ENCODE results near the gene BCL7A.

DNA sequence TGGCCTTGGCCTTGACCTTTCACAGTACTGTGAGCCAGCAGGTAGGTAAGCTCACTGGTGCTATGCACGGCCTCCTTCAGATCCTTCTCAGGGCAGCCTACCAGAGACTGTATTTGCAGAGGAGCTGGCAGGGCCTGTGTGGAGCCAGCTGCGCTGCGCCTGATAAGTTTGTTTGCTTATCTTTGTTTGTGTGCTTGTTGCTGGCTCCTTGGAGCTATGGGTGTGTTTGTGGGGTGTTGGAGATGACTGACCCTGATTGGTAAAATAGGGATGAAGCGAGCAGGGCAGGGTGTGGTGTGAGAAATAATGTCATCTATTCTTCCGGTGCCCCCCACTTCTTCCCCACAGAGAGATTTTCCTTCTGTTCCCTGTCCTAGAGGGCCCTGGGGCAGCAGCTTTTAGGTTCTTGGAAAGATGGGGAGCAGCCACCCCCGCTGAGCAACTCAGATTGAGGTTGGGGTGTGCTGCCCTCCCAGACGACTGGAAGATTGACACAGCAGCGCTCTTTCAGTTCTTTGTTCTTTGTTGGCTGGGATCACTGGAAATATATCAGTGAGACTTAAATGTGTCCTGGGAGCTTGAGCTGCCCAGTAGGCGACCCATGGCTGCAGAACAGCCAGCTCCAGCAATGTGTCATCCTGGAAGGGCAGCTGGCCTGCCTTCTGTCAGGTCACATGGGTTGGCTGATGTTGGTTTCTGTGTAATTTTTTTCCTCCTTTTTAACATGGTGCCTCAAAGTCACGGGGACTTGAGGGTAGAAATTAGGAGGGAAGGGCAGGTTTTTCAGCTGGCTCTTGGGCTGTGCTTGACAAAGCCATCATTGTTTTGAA lies 76.5 kb downstream of the BCL7A start:
- TF ChIP-seq, protein P1, sequence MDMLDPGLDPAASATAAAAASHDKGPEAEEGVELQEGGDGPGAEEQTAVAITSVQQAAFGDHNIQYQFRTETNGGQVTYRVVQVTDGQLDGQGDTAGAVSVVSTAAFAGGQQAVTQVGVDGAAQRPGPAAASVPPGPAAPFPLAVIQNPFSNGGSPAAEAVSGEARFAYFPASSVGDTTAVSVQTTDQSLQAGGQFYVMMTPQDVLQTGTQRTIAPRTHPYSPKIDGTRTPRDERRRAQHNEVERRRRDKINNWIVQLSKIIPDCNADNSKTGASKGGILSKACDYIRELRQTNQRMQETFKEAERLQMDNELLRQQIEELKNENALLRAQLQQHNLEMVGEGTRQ (IDR thresholded peaks at IDR 0.05; ENCODE audit: borderline replicate concordance, low read depth, low read length), result no peak
- TF ChIP-seq SMC3 (IDR thresholded peaks at IDR 0.05; ENCODE audit: borderline replicate concordance, low read length), result no peak
- TF ChIP-seq, protein P2, sequence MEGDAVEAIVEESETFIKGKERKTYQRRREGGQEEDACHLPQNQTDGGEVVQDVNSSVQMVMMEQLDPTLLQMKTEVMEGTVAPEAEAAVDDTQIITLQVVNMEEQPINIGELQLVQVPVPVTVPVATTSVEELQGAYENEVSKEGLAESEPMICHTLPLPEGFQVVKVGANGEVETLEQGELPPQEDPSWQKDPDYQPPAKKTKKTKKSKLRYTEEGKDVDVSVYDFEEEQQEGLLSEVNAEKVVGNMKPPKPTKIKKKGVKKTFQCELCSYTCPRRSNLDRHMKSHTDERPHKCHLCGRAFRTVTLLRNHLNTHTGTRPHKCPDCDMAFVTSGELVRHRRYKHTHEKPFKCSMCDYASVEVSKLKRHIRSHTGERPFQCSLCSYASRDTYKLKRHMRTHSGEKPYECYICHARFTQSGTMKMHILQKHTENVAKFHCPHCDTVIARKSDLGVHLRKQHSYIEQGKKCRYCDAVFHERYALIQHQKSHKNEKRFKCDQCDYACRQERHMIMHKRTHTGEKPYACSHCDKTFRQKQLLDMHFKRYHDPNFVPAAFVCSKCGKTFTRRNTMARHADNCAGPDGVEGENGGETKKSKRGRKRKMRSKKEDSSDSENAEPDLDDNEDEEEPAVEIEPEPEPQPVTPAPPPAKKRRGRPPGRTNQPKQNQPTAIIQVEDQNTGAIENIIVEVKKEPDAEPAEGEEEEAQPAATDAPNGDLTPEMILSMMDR (IDR thresholded peaks at IDR 0.05 in 2 of 3, conservative IDR thresholded peaks at IDR 0.05 in 1 of 3; ENCODE audit: control insufficient read depth in 2 of 3, extremely low read depth in 1 of 3, insufficient read depth in 1 of 3, low read depth in 3 of 3, low read length in 3 of 3), result no peak
- TF ChIP-seq NRF1 (conservative IDR thresholded peaks at IDR 0.05; ENCODE audit: low read depth, low read length), result no peak
- no peak for TF ChIP-seq EP300 (IDR thresholded peaks at IDR 0.05; ENCODE audit: borderline replicate concordance in 1 of 2, control insufficient read depth in 1 of 2, low read depth in 2 of 2, low read length in 2 of 2)
- TF ChIP-seq, protein P3, sequence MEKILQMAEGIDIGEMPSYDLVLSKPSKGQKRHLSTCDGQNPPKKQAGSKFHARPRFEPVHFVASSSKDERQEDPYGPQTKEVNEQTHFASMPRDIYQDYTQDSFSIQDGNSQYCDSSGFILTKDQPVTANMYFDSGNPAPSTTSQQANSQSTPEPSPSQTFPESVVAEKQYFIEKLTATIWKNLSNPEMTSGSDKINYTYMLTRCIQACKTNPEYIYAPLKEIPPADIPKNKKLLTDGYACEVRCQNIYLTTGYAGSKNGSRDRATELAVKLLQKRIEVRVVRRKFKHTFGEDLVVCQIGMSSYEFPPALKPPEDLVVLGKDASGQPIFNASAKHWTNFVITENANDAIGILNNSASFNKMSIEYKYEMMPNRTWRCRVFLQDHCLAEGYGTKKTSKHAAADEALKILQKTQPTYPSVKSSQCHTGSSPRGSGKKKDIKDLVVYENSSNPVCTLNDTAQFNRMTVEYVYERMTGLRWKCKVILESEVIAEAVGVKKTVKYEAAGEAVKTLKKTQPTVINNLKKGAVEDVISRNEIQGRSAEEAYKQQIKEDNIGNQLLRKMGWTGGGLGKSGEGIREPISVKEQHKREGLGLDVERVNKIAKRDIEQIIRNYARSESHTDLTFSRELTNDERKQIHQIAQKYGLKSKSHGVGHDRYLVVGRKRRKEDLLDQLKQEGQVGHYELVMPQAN (conservative IDR thresholded peaks at IDR 0.05), result no peak
- TF ChIP-seq, protein P4, sequence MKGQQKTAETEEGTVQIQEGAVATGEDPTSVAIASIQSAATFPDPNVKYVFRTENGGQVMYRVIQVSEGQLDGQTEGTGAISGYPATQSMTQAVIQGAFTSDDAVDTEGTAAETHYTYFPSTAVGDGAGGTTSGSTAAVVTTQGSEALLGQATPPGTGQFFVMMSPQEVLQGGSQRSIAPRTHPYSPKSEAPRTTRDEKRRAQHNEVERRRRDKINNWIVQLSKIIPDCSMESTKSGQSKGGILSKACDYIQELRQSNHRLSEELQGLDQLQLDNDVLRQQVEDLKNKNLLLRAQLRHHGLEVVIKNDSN (IDR thresholded peaks at IDR 0.05; ENCODE audit: borderline replicate concordance, extremely low read length, insufficient read depth, low read depth, low read length), result no peak
- TF ChIP-seq EZH2 (IDR thresholded peaks at IDR 0.05; ENCODE audit: borderline replicate concordance, control insufficient read depth, low read depth, low read length), result no peak
- no peak for TF ChIP-seq SIN3A (IDR thresholded peaks at IDR 0.05; ENCODE audit: low read depth, low read length)
- no peak for TF ChIP-seq RFX5 (IDR thresholded peaks at IDR 0.05; ENCODE audit: low read depth, low read length)
- TF ChIP-seq FOS (IDR thresholded peaks at IDR 0.05; ENCODE audit: borderline replicate concordance, extremely low read depth, insufficient read length), result no peak

All from GM12878 (cell line).